C4-2B (cell line): ENCODE data around the gene PPP2R3B.
"Not testable (repeated sequence)": the region's sequence is repeated elsewhere in the genome, so short reads cannot be mapped to it uniquely, and the experiment has no call there.

ENCODE experiments used
- H3K27ac ChIP-seq: fragments of 450-650 bp; 2 replicates; pipeline ENCODE4 v1.5.1; 2017
- ZFX ChIP-seq: fragments of 450-650 bp; IDR thresholded peaks from 2 replicates; pipeline ENCODE4 v1.6.1; 2017
- TF ChIP-seq, protein P1 (sequence below): fragments of 450-650 bp; conservative IDR thresholded peaks from 2 replicates; pipeline ENCODE4 v1.5.1; 2017; ENCODE audit warnings: mild to moderate bottlenecking

Gene PPP2R3B, protein sequence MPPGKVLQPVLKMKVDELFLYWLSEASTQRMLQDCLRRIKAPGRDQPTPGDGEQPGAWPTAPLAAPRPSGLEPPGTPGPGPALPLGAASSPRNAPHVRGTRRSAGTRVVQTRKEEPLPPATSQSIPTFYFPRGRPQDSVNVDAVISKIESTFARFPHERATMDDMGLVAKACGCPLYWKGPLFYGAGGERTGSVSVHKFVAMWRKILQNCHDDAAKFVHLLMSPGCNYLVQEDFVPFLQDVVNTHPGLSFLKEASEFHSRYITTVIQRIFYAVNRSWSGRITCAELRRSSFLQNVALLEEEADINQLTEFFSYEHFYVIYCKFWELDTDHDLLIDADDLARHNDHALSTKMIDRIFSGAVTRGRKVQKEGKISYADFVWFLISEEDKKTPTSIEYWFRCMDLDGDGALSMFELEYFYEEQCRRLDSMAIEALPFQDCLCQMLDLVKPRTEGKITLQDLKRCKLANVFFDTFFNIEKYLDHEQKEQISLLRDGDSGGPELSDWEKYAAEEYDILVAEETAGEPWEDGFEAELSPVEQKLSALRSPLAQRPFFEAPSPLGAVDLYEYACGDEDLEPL

DNA sequence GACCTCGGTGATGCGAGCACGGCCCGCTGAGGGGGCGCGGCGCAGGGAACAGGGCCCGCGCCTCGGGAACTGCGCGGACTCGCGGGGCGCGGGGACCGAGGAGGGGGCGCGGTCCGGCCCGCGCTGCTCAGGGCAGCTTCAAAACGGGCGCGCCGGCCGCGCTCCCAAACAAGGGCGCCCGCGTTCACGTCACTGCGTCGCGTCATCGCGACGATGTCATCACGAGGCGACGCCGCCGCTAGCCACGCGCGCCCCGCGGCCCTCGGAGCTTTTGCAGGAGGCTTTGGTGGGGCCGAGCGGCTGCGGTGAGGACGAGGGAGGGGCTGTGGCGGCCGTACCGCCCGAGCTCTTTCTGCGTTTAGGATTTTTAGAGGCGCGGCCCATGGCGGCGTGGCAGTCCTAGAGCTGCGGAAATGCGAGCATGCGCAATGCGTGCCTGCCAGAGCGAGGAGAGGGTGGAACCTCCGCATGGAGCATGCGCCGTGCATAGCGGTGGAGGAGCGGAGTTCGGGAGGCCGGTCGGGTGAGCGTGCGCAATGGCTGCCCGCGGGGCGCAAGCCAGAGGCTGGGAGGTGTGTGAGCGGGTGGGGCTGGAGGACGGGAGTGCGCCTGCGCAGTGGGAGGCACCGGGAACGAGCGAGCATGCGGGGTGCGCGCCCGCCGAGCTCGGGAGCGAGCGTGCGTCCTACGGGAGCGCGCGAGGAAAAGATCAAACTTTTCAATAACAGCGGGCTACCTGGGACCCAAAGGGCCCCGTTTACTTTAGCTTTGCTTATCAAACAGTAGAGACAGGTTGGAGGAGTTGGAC is at the start of gene PPP2R3B:
Gene PPP2R3B (minus strand): TSS at position 140 of the 808 bp plus-strand sequence. CDS start 216 bp downstream, outside the sequence.
- TF ChIP-seq ZFX = peak; percentile 67; the same call in 1 of the 2 replicates
- TF ChIP-seq, protein P1, sequence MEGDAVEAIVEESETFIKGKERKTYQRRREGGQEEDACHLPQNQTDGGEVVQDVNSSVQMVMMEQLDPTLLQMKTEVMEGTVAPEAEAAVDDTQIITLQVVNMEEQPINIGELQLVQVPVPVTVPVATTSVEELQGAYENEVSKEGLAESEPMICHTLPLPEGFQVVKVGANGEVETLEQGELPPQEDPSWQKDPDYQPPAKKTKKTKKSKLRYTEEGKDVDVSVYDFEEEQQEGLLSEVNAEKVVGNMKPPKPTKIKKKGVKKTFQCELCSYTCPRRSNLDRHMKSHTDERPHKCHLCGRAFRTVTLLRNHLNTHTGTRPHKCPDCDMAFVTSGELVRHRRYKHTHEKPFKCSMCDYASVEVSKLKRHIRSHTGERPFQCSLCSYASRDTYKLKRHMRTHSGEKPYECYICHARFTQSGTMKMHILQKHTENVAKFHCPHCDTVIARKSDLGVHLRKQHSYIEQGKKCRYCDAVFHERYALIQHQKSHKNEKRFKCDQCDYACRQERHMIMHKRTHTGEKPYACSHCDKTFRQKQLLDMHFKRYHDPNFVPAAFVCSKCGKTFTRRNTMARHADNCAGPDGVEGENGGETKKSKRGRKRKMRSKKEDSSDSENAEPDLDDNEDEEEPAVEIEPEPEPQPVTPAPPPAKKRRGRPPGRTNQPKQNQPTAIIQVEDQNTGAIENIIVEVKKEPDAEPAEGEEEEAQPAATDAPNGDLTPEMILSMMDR = no peak
- H3K27ac ChIP-seq = peak within 1 kb of the TSS; percentile 93

DNA sequence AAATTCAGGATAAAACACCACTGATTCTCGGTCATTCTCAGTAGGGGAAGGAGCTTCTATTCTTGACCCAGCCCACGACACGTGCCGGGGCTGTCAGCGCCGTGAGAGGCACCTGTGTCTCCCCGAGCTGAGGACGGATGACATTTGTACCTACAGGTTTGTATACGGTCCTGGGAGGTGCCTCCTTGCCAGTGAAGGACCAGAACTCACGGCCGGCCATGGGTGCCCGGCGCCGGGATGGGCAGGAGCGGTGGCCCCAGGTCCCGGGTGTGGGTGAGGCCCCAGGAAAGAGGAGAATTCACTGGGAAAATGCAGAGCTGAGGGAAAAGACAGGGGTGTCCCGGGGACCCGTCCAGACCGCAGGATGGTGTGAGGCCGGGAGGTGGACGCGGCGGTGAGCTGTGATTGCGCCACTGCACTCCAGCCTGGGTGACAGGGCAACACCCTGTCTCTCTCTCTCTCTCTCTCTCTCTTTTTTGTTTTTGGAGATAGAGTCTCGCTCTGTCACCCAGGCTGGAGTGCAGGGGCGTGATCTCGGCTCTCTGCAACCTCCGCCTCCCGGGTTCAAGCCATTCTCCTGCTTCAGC is 48.9 kb upstream of the PPP2R3B start:
- no peak overlapping the region for H3K27ac ChIP-seq
- TF ChIP-seq ZFX = no peak
- TF ChIP-seq, protein P1 = no peak

DNA sequence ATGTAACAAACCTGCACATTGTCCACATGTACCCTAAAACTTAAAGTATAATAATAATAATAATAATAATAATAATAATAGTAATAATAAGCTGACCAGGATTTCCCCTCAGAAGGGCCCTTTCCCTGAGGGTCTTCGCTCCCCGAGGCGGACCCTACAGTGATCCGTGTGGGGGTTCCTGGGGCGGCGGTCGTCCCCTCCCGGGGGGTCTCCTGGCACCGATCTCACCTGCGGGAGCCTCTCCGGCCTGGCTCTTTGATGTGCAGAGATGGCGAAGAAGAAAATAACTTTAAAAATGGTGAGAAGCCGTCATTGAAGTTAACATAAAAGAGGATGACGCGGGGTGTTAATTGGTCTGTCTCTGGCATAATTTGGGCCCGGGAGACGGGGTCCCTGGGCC is 48.2 kb upstream of the PPP2R3B start:
- no peak for TF ChIP-seq ZFX
- TF ChIP-seq, protein P1 = no peak
- H3K27ac ChIP-seq = no peak overlapping the region

DNA sequence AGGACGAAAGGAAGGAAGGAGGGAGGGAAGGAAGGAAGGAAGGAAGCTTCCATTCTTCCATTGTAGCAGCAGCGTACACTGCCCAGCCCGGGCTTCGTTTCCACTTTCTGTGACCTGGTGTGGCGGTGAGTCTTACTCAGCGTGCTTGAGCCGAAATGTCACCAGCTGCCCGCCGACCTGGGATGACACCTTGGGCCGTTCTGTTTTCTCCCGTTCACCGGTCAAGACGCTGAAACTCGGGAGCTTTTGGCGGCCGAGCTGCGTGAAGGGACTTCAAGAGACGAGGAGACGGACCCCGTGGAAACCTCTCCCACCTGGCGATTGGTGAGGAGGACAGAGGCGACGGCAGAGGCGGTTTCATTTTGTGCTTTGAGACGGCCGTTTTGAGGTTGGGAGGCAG is 47.1 kb upstream of the PPP2R3B start:
- TF ChIP-seq, protein P1 = no peak
- TF ChIP-seq ZFX = no peak
- H3K27ac ChIP-seq = no peak overlapping the region

DNA sequence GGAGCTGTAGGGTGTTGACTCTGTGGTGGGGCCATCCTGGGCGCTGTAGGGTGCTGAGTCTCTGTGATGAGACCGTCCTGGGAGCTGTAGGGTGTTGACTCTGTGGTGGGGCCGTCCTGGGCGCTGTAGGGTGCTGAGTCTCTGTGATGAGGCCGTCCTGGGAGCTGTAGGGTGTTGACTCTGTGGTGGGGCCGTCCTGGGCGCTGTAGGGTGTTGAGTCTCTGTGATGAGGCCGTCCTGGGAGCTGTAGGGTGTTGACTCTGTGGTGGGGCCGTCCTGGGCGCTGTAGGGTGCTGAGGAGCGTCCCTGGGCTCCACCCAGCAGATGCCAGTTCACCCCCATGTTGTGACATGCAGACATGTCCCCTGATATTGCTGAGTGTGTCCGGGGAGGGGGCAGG is 46.0 kb upstream of the PPP2R3B start:
- H3K27ac ChIP-seq = not testable (repeated sequence)

DNA sequence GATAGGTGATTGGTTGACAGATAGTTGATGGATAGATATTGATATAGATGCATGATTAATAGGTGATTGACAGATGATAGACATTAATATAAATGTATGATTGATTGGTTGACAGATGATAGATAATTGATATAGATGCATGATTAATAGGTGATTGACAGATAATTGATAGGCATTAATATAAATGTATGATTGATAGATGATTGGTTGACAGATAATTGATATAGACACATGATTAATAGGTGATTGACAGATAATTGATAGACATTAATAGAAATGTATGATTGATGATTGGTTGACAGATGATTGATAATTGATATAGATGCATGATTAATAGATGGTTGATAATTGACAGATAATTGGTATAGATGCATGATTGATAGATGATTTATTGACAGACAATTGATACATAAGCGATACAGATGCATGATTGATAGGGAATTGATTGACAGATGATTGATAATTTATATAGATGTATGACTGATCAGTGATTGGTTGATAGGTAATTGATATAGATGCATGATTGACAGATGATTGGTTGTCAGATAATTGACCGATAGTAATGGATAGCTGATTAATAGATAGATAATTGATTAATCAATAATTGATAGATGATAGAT is 44.9 kb upstream of the PPP2R3B start:
- TF ChIP-seq, protein P1 = no peak
- TF ChIP-seq ZFX = no peak

DNA sequence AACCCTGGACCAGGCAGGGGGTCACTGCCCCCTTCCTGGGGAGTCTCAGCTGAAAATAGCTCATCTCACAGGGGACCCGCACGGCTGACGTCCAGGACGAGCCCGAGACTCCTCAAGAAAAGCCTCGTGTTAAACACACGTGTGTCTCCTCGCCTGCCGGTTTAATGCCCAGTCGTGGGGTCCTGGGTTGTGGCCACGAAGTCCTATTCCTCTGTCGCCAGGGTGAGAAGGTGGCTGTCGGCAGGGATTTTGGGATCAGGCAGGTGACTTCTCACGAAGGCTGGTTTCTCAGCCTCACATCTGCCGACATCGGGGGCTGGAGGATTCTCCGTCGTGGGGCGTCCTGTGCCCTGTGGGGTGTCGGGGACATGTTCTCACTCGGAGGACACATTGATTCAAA is 44.3 kb upstream of the PPP2R3B start:
- TF ChIP-seq ZFX = no peak
- H3K27ac ChIP-seq = no peak overlapping the region

More for the DNA sequence above, 44.9 kb upstream of the PPP2R3B start:
- H3K27ac ChIP-seq = no peak overlapping the region
